ENCODE data around the gene RRP15.
"Not testable (repeated sequence)": the region's sequence is repeated elsewhere in the genome, so short reads cannot be mapped to it uniquely, and the experiment has no call there.

Gene RRP15

DNA sequence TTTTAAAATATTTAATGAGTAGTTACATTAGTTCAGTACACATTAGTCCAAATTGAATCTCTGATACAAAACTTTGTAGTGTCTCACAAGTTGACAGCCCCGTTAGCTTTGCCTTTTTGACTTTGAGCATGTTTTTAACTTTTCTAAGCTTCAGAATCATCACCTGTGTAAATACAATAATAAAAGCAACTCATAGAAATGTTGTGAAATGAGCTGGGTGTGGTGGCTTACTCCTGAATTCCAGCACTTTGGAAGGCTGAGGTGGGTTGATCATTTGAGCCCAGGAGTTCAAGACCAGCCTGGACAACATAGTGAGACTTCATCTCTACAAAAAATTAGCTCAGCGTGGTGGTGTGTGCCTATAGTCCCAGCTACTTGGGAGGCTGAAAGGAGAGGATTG, 11.1 kb downstream of the RRP15 start:
- no peak for DNase-seq (ENCODE audit: low read depth in 4 of 4, low spot score in 1 of 4)

DNA sequence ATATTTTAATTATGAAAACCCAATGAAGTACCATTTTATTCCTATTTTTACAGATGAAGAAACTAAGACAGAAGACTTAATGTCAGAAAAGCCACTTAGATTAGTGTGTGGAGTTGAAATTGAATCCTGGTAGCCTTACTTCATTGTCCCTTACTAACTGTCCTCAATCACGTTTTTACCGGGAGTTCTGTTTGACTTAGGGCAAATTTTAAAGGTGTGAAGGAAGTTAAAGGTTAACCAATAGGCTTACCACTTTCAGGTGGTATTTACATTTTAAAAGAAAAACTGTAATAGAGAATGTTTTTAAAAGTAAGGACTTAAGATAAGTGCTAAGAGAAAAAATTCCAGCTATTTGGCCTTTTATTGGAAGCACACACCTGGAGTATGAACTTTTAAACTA, 12.4 kb downstream of the RRP15 start:
- no peak for DNase-seq (ENCODE audit: low read depth in 4 of 4, low spot score in 1 of 4)

GRCh38 chr1:218297867-218298266, 12.8 kb downstream of the RRP15 start:
- no peak for DNase-seq (ENCODE audit: low read depth in 4 of 4, low spot score in 1 of 4)

GRCh38 chr1:218298398-218298797, 13.3 kb downstream of the RRP15 start:
- no peak for DNase-seq (ENCODE audit: low read depth in 4 of 4, low spot score in 1 of 4)

DNA sequence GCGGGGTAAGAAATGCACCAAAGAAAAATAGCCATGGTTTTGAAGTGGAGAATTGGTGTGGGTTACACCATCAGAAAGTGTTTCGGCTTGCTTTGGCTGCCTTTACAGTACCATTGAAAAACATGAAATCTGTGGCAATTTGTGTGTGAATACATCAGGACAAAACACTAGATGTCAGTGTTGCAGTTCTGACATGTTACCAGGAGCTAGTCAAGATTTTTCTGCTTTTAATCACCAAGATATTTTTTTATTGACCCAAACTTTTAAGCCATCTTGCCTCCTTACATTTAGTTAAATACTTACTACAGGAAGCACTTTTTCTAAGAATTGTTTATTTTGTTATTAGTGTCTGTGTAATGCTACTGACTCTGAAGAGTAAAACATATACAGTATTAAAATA, 14.3 kb downstream of the RRP15 start:
- DNase-seq (ENCODE audit: low read depth in 4 of 4, low spot score in 1 of 4): no peak

DNA sequence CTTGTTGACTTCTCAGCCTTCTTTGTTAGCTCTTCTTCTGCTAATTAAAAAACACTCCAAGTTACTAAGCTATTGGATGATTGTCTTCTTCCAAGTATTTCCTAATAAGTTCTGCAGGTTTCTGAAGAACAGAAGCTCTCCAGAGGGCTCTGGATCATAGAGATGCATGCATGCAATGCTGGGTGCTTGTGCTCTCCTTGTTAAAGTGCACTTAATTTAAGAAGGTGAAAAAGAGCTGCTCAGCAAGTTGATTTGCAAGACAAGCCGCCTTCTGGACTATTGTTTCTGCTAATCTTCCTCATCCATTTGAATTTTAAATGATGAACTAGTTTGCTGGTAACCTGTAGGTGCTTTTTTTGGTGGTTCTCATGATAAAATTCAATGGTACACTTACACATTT, 16.1 kb downstream of the RRP15 start:
- DNase-seq (ENCODE audit: low read depth in 4 of 4, low spot score in 1 of 4): no peak

DNA sequence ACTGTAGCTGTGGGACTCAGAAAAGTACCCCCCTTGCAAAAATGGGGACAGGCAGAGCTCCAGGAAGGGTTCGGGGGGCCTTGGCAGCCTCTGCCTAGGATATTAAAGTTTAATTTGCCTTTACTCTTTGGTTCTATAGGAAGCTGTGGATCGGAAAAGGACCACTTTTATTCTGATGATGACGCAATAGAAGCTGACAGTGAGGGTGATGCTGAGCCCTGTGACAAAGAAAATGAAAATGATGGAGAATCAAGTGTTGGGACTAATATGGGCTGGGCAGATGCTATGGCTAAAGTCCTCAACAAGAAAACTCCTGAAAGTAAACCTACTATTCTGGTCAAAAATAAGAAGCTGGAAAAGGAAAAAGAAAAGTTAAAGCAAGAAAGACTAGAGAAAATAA, 17.1 kb downstream of the RRP15 start:
- DNase-seq (ENCODE audit: low read depth in 4 of 4, low spot score in 1 of 4): no peak

DNA sequence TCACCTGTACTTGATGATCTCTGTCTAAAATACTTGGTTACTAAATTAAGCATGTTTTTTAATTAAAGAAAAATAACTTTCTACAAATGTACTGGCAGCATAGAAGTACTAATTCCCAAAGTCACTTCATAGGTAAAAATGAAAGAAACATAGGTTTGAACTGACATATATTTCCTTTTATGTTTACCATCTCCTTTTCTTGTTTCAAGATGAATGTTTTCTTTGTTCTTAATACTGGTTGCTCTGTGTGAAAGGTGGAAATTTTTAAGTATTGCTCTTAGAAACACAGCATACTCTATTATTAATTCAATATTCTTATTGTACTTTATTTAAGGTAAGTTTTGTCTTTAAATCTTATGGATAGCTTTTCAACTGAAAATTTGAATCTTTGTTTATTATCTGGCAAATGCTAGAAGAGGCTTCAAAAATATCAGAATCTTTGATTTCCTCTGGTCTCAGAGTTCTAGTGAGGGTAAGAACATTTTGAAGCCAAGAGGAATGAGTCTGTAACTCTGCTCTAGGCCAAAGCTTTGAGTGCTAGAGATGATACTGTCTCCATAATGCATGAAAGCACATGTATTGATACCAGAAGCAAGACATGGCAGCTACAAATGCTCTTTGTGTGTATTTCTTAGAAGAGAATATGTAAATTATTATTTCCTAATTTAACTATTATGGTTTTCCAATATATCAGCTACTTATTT, 18.2 kb downstream of the RRP15 start:
- no peak for DNase-seq (ENCODE audit: low read depth in 4 of 4, low spot score in 1 of 4)

- no peak for DNase-seq (ENCODE audit: low read depth in 4 of 4, low spot score in 1 of 4)
These were observed 19.4 kb downstream of the RRP15 start for GRCh38 chr1:218304281-218305039.

DNA sequence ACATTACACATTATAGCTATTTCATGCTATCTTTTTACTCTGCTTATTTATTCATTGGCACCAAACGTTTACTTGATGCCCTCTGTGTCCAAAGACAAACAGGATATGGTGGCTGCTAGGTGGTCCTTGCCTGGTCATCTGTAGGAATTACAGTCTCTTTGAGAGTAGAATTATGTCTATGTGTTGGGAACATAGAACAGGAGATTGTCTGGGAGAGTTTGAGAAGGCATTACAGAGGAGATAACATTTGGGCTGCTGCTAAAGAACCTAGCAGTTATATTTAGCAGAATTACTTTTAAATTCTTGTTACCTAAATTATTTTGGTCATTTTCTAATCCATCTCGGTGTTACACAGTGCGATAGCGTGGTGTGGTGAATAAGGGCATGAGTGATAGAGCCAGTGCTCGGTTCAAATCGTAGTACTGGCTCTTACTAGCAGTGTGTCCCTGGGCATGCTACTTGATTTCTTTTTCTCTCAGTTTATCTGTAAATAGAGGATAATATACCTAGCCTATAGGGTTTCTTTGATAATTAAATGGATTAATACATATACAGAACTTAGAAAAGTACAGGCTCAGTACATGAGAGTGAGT, 20.5 kb downstream of the RRP15 start:
- DNase-seq (ENCODE audit: low read depth in 4 of 4, low spot score in 1 of 4): no peak

- no peak for DNase-seq (ENCODE audit: low read depth in 4 of 4, low spot score in 1 of 4)
These were observed 27.4 kb downstream of the RRP15 start for GRCh38 chr1:218312509-218312908.

DNA sequence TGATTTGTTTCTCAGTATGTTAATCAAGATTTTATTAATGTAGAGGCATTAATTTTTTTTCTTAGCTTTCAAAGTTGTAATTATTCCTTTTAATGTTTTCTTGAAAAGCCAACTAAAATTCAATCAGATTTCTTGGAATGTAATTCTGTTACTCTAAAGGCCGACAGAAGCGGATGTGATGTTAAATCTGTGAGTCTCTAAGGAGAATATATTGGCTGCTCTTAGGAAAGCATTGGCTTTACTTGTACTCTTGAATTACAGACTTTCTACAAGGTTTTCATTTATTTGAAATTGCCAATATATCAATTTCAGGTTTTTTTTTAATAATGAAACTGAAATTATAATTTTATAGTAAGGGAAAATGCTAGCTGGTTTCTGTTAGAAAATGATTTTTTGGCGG, 29.2 kb downstream of the RRP15 start:
- no peak for DNase-seq (ENCODE audit: low read depth in 4 of 4, low spot score in 1 of 4)

DNA sequence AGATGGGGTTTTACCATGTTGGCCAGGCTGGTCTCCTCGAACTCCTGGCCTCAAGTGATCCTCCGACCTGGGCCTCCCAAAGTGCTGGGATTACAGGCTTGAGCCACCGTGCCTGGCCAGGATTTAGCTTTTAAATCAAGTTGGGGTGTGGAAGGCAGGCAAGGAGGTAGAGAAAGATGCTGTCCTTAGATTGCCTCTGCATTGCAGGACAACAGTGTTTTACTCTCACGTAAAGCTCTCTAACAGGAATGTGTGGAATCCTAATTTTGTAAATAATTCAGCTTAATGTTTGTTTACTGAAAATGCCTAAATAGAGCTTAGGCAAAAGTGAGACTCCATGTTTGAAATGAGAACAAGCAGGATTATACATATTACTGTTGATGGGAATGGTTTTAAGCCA, 30.5 kb downstream of the RRP15 start:
- no peak for DNase-seq (ENCODE audit: low read depth in 4 of 4, low spot score in 1 of 4)

GRCh38 chr1:218317061-218317460, 32.0 kb downstream of the RRP15 start:
- DNase-seq (ENCODE audit: low read depth in 4 of 4, low spot score in 1 of 4): no peak

DNA sequence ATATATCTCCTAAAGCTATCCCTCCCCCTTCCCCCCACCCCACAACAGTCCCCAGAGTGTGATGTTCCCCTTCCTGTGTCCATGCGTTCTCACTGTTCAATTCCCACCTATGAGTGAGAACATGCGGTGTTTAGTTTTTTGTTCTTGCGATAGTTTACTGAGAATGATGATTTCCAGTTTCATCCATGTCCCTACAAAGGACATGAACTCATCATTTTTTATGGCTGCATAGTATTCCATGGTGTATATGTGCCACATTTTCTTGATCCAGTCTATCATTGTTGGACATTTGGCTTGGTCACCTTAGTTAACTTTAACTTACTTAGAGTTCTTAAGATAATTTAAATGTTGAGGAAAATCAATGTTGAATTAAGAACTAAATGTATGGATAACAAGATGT, 35.1 kb downstream of the RRP15 start:
- DNase-seq (ENCODE audit: low read depth in 4 of 4, low spot score in 1 of 4): not testable (repeated sequence)

GRCh38 chr1:218322762-218323161, 37.7 kb downstream of the RRP15 start:
- no peak for DNase-seq (ENCODE audit: low read depth in 4 of 4, low spot score in 1 of 4)

GRCh38 chr1:218323568-218324225, 38.6 kb downstream of the RRP15 start:
- DNase-seq (ENCODE audit: low read depth in 4 of 4, low spot score in 1 of 4): no peak

GRCh38 chr1:218324226-218324580, 39.1 kb downstream of the RRP15 start:
- DNase-seq (ENCODE audit: low read depth in 4 of 4, low spot score in 1 of 4): no peak

- no peak for DNase-seq (ENCODE audit: low read depth in 4 of 4, low spot score in 1 of 4)
These were observed 43.7 kb downstream of the RRP15 start for GRCh38 chr1:218328769-218329168.

DNA sequence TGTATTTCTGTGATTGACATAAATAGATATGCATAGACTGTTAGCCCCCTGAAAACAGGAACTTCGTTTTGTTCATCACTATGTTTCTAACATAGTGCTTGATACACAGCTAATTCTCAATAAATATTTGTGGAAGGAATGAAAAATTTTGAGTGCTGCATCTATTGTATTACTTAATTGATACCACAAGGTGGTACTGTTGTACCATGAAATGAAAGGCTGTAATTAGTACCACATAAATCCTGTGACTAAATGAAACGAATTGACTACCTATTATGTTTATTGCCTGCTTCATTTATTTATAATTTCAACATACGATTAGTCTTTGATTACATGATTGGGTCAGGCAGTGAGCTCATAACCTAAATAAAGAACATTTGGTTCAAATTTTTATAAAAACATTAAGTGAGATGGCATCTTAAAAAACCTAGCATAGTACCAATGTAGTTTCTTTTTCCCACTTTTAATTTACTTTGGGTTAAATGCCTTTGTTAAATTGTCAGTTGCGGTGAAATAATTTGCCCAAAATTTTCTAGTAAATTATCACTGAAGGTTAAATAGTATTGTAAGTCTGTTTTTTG, 45.0 kb downstream of the RRP15 start:
- no peak for DNase-seq (ENCODE audit: low read depth in 4 of 4, low spot score in 1 of 4)

DNA sequence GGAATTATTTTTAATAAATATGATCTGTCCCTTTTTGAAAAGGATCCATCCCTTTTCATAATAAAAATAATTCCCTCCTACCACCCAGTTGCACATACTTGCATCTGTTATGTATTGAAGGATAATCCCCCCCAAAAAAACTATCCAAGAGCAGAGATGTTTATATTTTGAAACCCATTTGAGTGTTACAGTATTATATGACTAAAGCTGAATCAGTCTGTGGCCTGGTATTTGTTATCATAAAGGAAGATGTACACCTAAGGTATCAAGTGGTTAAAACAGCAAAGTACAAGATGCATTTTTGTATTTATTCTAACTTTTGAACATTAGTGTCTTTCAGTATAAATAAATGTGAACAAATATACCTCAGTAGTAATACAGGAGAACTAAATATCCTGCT, 47.3 kb downstream of the RRP15 start:
- DNase-seq (ENCODE audit: low read depth in 4 of 4, low spot score in 1 of 4): no peak

- no peak for DNase-seq (ENCODE audit: low read depth in 4 of 4, low spot score in 1 of 4)
These were observed 51.2 kb downstream of the RRP15 start for GRCh38 chr1:218336328-218336727.
